ENCODE measurements around the gene TSKS.
"Not testable (repeated sequence)": the region's sequence is repeated elsewhere in the genome, so short reads cannot be mapped to it uniquely, and the experiment has no call there.

TSKS gene

DNA sequence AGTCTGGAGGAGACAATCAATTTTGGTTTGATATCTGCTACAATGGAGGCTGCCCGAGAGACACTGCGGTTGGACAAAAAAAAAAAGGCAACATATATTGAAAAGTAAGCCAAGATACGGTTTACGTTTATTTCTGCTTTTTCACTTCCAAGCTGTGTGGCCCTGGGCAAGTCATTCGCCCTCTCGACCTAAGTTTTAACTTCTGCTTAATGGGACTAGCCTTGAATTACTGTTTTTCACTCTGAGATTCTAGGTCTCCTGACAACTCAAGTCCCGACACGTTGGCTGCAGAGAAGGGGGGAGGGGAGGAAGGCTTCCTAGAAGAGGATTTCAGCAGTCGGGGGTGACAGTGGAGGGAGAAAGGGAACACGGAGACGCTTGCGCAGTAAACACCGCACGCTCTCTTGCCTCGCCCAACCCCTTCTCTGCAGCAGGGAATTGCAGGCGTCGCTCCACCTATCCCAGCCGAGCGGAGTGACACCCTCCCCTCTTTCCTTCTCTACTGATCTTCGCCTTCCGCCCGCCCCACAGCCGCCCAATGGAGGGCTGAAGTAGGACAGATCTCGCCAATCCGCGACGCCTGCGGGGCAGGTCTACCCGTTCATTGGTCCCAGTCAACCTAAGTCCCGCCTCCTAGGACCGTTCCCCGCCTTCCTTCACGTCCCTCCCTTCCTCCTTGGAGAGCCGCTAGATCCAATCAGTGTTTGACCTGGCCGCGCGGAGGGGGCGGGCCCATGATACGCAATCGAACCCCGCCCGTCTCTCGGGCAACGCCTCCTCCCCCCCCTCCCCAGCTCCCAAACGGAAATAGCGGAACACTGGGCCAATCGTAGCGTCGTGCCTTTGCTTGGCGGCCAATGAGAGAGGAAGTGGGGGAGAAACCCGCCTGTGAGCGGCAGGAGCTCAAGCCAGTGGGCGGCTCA is 3.2 kb upstream of the TSKS start:
- DNase-seq = peak; percentile 100

DNA sequence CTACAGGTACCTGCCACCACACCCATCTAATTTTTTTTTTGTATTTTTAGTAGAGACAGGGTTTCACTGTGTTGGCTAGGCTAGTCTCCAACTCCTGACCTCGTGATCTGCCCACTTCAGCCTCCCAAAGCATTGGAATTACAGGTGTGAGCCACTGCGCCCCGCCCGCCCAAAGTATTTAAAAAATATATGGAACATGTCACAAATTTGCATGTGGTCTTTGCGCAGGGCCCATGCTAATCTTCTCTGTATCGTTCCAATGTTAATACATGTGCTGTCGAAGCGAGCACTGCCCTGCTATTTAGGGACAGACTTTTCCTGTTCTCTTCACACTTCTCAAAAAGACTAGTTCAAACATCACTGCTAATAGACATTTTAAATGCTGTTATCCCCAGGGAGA is 1.2 kb upstream of the TSKS start:
- no peak for DNase-seq

DNA sequence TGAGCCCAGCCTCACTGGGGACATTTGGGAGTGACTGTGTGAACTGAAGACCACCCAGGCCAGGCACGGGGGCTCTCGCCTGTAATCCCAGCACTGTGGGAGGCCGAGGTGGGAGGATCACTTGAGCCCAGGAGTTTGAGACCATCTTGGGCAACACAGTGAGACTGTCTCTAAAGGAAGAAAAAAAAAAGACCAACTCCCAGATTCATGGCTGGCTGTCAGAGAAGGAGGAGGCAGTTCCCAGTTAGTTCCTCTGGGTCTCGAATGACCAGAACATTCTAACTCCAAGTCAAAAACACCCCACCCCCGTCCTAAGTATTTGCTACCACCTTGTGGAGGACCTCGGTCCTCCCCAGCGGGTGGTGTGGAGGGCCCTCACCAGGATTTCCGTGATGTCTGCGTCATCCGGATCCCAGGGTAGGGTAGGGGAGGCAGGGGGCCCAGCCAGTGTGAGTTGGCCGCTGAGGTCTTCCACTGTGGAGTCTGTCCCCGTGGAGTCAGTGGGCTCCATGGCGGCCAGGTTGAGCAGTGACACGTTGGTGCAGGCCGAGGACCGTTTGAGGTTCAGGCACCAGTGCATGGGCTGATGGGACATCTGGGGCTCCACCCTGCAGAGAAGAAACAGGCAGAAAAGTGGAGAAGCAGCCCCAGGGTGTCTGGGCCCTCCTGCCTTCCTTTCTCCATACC is 1.3 kb downstream of the TSKS start:
- peak in 1 of 2 donors; percentile 7 for DNase-seq

DNA sequence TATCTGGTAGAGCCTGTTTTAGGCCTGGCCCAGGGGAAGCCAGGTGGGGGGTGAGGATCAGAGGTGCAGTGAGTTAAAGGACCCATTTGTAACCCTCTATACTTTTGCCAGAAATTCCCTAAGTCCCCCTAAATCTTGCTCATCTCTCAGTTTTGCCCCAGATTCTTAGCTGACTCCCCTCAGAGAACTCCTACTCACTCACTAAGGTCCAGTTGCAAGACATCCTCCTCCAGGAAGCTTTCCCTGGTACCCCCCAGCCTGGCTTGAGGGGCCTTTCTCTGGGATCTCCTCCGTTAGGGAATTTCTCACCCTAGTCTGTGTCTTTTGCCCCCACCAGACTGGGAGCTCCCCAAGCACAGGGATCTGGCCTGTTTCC is 1.9 kb downstream of the TSKS start:
- no peak for DNase-seq

DNA sequence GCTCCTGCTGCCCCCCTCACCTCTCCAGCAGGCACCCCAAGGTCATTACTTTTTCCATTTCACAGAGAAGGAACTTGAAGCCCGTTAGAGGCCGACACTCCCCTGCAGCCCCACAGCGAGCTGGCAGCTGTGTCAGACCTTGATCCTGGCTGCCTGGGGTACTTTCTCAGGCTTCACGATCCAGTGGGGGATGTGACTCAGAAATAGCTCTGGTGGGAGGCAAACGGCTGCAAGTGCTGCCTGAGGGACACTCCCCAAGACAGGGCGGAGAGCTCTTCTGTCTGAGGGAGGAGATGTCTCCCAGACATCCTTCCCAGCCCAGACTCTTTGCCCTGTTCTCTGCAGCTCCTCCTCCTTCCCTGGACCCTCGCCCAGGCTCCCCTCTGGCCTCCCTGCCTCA is 4.8 kb downstream of the TSKS start:
- DNase-seq = no peak

- DNase-seq = no peak
Measured at GRCh38 chr19:49755956-49756355, 7.2 kb downstream of the TSKS start.

DNA sequence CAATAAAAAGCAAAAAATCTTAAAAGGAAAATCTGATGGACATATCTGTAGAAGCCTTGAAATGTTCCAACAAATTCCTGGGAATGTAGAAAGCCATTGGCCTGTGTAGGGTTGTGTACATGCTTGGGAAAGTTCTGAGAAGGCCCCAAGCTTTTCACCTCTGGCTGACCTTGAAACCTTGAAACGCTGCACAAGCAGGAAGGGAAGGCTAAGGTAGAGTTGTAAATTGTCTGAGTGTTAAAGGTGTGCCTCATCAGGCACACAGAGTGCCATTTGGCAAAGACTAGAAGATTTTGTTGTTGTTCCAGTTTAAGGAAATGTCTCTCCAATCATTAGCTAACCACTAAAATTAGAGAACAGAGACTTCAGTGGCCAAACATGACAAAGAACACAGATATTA is 10.4 kb downstream of the TSKS start:
- no peak for DNase-seq

DNA sequence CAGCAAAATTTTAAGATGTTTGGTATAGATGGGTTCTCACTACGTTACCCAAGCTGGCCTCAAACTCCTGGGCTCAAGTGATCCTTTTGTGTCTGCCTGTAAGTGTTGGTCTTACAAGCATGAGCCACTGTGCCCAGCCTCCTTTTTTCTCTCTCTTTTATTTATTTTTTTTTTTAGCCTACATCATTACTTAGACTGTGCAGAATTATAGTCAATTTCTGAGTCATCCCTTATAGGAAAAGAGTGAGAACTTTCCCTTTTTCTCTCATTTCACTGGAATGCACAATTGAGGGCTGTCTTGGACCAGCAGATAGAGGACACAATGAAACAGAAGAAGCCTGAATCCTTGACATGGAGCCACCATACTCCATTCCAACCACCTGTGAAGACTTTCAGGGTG is 13.3 kb downstream of the TSKS start:
- no peak for DNase-seq

DNA sequence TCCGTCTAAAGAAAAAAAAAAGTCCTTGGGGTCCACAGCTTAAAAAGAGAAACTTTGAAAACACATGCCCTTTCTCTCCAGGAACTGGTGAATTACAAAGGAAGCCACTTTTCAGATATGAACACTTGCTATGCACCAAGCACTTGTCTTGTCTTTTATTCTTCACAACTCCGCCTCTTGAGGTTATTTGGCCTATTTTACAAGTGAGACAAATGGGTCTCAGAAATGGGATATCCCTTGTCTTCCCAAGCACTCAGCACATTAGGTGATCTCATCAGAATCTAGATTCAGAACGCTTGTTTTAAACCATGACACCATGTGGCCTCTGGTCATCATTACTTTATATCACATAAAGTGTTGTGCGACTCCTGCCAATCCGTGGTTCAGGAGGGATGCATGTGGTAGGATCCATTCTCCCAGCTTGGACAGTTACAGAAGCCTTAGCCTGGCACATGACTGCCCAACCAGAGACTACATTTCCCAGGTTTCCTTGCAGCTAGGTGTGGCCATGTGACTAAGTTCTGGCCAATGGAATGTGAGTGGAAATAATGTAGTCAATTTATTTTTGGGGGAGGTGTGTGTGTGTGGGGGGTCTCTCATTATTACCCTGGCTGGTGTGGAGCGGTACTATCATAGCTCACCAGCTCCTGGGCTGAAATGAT is 13.9 kb downstream of the TSKS start:
- DNase-seq = no peak

DNA sequence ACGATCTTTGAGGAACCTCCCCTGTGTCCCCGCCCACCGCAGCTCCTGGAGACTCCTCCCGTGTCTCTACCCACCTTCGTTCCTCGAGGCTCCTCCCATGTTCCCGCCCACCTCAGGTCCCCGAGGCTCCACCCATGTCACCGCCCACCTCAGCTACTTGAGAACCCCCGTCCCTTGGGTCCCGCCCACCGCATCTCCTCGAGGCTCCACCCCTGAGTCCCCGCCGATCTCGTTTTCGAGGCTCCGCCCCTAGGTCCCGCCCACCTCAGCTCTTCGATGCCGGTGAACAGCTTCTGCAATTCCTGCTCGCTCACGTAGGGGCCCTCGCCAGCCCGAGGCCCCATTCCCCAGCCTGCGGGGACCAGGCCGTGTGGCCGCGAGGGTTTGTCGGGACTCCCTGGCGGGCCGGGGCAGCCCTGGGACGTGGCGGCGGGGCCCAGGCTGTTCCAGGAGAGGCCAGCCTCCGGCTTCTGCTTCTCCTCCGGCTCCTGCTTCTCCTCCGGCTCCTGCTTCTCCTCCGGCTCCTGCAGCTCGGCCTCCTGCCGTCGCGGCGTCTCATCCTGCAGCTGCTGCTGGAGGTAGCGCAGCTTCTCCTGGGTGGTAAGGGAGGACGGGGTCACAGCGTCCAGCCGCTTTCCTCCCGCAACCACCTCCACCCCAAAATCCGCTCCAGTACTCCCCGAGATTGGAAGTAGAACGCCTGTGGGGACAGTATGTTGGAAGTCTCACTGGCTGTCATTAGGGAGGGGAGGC is 16.7 kb downstream of the TSKS start:
- DNase-seq = peak; percentile 61 to 73

DNA sequence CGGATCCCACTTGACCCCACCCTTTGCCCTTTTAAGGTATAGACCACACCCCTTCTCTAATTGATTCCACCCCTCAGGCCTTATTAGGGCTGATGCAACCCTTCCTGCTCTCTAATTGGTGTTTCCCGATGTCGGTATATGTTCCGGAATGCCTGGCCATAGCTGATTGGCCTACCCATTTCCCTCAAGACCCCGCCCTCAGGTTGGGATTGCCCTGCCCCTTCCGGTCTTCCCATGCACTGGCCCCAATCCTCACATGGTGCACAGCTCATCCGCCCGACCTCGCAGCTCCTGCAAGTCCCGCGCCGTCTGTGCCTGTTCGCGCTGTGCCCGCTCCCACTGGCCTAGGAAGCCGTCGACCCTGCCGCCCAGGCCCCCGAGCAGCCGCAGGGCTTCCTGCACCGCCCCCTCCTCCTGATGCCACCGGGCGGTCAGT is 18.1 kb downstream of the TSKS start:
- DNase-seq = no peak

DNA sequence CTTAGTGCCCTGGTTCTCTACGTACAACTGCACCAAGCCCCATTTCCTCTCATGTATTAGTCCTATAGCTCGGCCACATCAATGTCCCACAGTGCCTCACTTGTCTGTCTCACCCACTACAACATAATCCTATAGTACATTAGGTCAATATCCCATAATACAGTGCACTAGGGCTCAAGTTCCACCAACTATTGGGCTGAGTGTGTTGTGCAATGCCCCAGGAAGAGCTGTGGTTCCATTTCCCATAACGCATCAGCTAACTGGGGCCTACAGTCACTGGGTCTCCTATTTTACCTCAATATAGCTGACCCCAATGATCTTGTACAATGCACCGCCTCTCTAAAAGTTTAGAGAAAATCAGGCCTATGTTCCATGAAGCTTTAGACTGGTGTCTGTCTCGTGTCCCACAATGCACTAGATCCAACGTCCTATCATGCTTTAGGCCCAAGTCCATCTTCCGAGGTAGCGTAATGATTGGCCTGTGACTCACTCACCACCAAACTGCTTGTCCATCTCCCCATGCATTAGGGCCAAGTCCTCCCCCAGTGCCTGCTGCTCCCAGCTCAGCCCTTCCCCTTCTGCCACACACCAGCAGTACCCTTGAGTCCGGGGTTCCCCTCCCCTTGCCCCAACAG is 21.8 kb downstream of the TSKS start:
- DNase-seq = no peak

GRCh38 chr19:49739933-49740332 is 23.2 kb downstream of the TSKS start:
- no peak for DNase-seq

GRCh38 chr19:49739098-49739497 is 24.0 kb downstream of the TSKS start:
- DNase-seq = no peak

GRCh38 chr19:49738268-49738667 is 24.8 kb downstream of the TSKS start:
- DNase-seq = no peak

DNA sequence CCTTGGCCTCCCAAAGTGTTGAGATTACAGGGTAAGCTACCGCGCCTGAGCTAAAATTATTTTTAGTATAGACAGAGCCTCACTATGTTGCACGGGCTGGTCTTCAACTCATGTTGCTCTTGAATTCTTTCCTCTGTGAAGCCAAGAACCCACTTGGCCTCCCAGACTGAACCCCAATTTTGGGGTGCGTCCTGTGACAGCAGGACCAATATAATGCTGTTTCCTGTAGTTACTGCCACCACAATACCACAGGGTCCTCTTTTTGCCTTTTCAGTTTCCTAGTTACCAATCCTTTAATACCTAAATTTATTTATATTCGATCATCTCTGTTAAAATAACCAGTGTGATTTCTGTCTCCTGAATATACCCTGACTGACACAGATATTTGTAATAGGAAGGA is 32.9 kb downstream of the TSKS start:
- DNase-seq = no peak

DNA sequence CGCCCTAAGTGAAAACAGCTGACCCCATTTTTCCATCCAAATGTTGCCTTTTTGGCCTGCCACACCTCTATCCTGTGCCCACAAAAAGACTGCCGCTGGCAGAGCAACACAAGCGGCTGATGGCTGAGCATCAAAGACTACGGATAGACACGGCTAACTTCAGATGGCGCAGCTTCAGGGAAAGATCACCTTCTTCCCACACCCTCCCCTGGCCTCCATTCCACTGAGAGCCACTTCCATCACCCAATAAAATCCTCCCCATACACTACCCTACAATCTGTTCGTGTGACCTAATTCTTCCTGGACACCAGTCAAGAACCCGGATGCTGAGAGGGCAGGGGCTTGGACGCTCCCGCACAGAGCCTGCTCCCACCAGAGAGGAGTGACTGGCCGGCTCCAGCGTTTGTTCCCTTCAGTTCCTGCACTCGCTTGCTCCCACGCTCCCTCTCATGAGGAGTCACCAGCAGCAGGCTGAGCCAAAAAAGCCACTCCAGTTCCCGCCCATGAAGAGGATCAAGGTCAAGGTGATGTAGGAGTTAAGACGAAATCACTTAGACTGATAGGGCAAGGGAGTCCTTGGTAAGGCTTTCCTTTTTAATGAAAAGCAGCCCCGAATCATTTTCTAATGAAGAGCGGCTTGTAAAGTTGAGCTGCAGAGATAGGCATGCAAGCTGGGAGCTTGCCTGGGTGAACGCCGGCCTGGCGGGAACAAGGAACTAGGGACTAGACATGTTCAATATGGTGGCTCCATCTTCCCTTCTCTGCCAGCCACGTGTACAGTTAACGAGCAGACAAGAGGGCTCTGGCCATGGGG is 35.7 kb downstream of the TSKS start:
- no peak for DNase-seq

DNA sequence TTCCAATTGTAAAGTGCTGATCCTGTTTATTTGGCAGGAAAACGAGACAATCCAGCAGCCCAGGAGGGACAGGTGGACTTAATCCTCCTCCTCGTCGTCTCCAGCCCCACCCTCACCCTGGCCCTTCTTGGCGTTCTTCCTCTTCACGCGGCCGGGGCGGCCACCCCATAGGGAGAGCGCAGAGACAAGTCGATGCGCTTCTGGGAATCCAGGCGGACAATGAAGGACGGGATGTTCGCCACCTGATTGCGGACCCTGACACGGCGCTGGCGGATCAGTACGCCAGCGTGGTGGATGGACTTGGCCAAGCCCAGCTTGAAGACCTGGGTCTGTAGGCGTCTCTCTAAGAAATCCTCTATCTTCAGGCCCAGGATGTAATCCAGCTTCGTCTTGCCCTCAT is 43.7 kb downstream of the TSKS start:
- not testable (repeated sequence) for DNase-seq

DNA sequence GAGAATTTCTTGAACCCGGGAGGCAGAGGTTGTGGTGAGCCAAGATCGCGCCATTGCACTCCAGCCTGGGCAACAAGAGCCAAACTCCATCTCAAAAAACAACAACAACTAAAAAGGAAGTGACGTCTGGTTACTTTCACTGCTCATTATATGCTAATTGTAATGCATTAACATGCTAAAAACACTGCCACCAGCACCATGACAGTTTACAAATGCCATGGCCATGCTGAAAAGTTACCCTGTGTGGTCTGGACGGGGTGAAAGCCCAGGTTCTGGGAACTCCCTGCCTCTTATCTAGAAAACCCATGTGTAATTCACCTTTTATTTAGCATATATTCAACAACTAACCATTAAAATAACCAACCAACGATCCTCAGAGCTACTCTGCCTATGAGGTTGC is 44.1 kb downstream of the TSKS start:
- no peak for DNase-seq

DNA sequence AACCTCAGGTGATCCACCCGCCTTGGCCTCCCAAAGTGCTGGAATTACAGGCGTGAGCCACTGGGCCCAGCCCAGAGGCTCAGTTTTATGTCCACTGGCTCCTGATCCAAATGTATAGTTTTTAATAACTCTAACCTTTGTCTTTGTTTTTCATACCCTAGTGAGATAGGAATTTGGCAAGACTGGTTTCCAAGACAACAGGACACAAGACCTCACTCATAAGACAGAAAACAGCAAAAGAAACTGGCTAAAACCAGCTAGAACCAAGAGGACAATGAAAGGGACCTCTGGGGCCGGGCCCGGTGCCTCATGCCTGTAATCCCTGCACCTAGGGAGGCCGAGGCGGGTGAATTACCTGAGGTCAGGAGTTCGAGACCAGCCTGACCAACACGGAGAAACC is 44.6 kb downstream of the TSKS start:
- DNase-seq = no peak

GRCh38 chr19:49716154-49716553 is 47.0 kb downstream of the TSKS start:
- DNase-seq = no peak
